GM21381 (cell line): ENCODE measurements around the gene RGS6.

ENCODE experiments used
- ATAC-seq: cut with Tn5 transposase; IDR thresholded peaks from one replicate; pipeline ENCODE4 v1.9.1; 2021; ENCODE audit warnings: mild to moderate bottlenecking, moderate library complexity; ENCODE audit not compliant: unreplicated experiment

RGS6 gene

GRCh38 chr14:72013721-72014345 is 81.6 kb downstream of the RGS6 start:
- no peak for ATAC-seq

GRCh38 chr14:72014486-72014885 is 82.3 kb downstream of the RGS6 start:
- ATAC-seq: no peak

GRCh38 chr14:72017290-72017689 is 85.1 kb downstream of the RGS6 start:
- no peak for ATAC-seq

- no peak for ATAC-seq
These were observed 91.2 kb downstream of the RGS6 start for GRCh38 chr14:72023128-72024042.

- ATAC-seq: no peak
These were observed 91.8 kb downstream of the RGS6 start for GRCh38 chr14:72024043-72024407.

GRCh38 chr14:72024504-72024903 is 92.3 kb downstream of the RGS6 start:
- no peak for ATAC-seq

GRCh38 chr14:72026536-72026935 is 94.3 kb downstream of the RGS6 start:
- no peak for ATAC-seq

- ATAC-seq: no peak
These were observed 94.8 kb downstream of the RGS6 start for GRCh38 chr14:72027061-72027460.

- ATAC-seq: no peak
These were observed 101.1 kb downstream of the RGS6 start for GRCh38 chr14:72033365-72033764.

- no peak for ATAC-seq
These were observed 108.3 kb downstream of the RGS6 start for GRCh38 chr14:72040528-72040927.

GRCh38 chr14:72045271-72045670 is 113.0 kb downstream of the RGS6 start:
- ATAC-seq: no peak

GRCh38 chr14:72045885-72046284 is 113.7 kb downstream of the RGS6 start:
- ATAC-seq: no peak

GRCh38 chr14:72049462-72049861 is 117.2 kb downstream of the RGS6 start:
- peak; percentile 49 for ATAC-seq

- ATAC-seq: no peak
These were observed 120.1 kb downstream of the RGS6 start for GRCh38 chr14:72052356-72052755.

GRCh38 chr14:72053651-72054050 is 121.4 kb downstream of the RGS6 start:
- no peak for ATAC-seq

- no peak for ATAC-seq
These were observed 122.7 kb downstream of the RGS6 start for GRCh38 chr14:72054911-72055310.

- ATAC-seq: no peak
These were observed 125.6 kb downstream of the RGS6 start for GRCh38 chr14:72057701-72058285.

GRCh38 chr14:72060460-72060859 is 128.2 kb downstream of the RGS6 start:
- no peak for ATAC-seq

- no peak for ATAC-seq
These were observed 128.7 kb downstream of the RGS6 start for GRCh38 chr14:72060917-72061316.

- ATAC-seq: no peak
These were observed 129.5 kb downstream of the RGS6 start for GRCh38 chr14:72061718-72062117.

- no peak for ATAC-seq
These were observed 131.6 kb downstream of the RGS6 start for GRCh38 chr14:72063761-72064282.

- no peak for ATAC-seq
These were observed 132.3 kb downstream of the RGS6 start for GRCh38 chr14:72064501-72064900.
